B cell (primary cell): Measurements from ENCODE around the gene TRMU. TPM values are rescaled to one million over a fixed set of nuclear protein-coding genes. Genes with fewer than 3 reads are reported as not detected.

ENCODE experiments used
- ATAC-seq: fragments of 200-7000 bp; cut with Tn5 transposase; one replicate; pipeline ENCODE4 v1.10.0; 2021; ENCODE audit warnings: low read depth, mild to moderate bottlenecking, moderate number of reproducible peaks, moderate library complexity
- CTCF ChIA-PET: fragments of 350-600 bp; sonication (Branson Sonifier 250); formaldehyde crosslinking; loops from one replicate; lab custom pipeline; 2021; ENCODE audit warnings: antibody characterized with exemption, inconsistent platforms; lab: Charles Lee
- POLR2A ChIA-PET: fragments of 350-600 bp; sonication (Branson Sonifier 250); formaldehyde crosslinking; loops from one replicate; lab custom pipeline; 2021; ENCODE audit warnings: antibody characterized with exemption; lab: Charles Lee
- DNase-seq: peaks from one replicate; pipeline ENCODE4 v3.0.0; 2013
- H2AFZ ChIP-seq: 2 replicates; pipeline ENCODE4 v1.6.1; 2012; ENCODE audit warnings: mild to moderate bottlenecking, low read depth, low read length; ENCODE audit not compliant: insufficient read depth, poor library complexity, severe bottlenecking
- H3K27ac ChIP-seq, 2 donors: 1 replicate in 1 of 2; 2 replicates in 1 of 2; pipeline ENCODE4 v1.5.1; 2012 to 2013; ENCODE audit warnings: low read length in 2 of 2, mild to moderate bottlenecking in 2 of 2, moderate library complexity in 1 of 2
- H3K27me3 ChIP-seq, 4 experiments: fragments of 200-600 bp in 1 of 4; sonication (generic) in 1 of 4; replicated peaks in 1 of 4; 1 replicate in 2 of 4; 2 replicates in 2 of 4; pipeline versions ENCODE4 v1.6.1 to v1.7.0; 2013 to 2016; ENCODE audit warnings: low read length in 3 of 4, mild to moderate bottlenecking in 2 of 4, mixed read lengths in 1 of 4, moderate library complexity in 1 of 4; ENCODE audit not compliant: insufficient read depth in 4 of 4, control insufficient read depth in 3 of 4; ENCODE audit errors: control extremely low read depth in 1 of 4
- H3K36me3 ChIP-seq, 2 experiments: replicated peaks in 1 of 2; 1 replicate in 1 of 2; 2 replicates in 1 of 2; pipeline versions ENCODE4 v1.6.1 to v1.7.1; 2013; ENCODE audit warnings: low read length in 1 of 2; ENCODE audit not compliant: insufficient read depth in 2 of 2, control insufficient read depth in 1 of 2; ENCODE audit errors: control extremely low read depth in 1 of 2, extremely low read depth in 1 of 2
- H3K4me1 ChIP-seq, 2 donors: fragments of 200-600 bp in 1 of 2; sonication (generic) in 1 of 2; 1 replicate in 1 of 2; 2 replicates in 1 of 2; pipeline versions ENCODE4 v1.5.1 to v1.6.1; 2013 to 2017; ENCODE audit warnings: low read length in 2 of 2; ENCODE audit not compliant: control insufficient read depth in 2 of 2, insufficient read depth in 2 of 2
- H3K4me2 ChIP-seq: replicated peaks from 2 replicates; pipeline ENCODE3; 2012; ENCODE audit warnings: mild to moderate bottlenecking, low read depth, low read length; ENCODE audit not compliant: poor library complexity, severe bottlenecking
- H3K4me3 ChIP-seq, 5 experiments: fragments of 200-600 bp in 1 of 5; sonication (generic) in 1 of 5; 1 replicate in 3 of 5; 2 replicates in 2 of 5; pipeline versions ENCODE4 v1.5.1 to v1.7.0; 2011 to 2016; ENCODE audit warnings: low read length in 4 of 5, mild to moderate bottlenecking in 4 of 5, low read depth in 2 of 5, control low read depth in 1 of 5, moderate library complexity in 1 of 5; ENCODE audit not compliant: insufficient read depth in 1 of 5; ENCODE audit errors: control extremely low read depth in 1 of 5, extremely low read depth in 1 of 5
- H3K79me2 ChIP-seq: fragments of 200-600 bp; sonication (generic); one replicate; pipeline ENCODE4 v1.6.0; 2016; ENCODE audit warnings: low read length; ENCODE audit not compliant: control insufficient read depth, insufficient read depth
- H3K9ac ChIP-seq: fragments of 200-600 bp; sonication (generic); 2 replicates; pipeline ENCODE4 v1.6.1; 2017; ENCODE audit warnings: mild to moderate bottlenecking, low read length, moderate library complexity
- H3K9me3 ChIP-seq, 3 donors: one replicate each; pipeline versions ENCODE4 v1.6.1 to v1.7.1; 2013; ENCODE audit warnings: low read length in 2 of 3; ENCODE audit not compliant: control insufficient read depth in 2 of 3, insufficient read depth in 1 of 3; ENCODE audit errors: control extremely low read depth in 1 of 3
- H4K20me1 ChIP-seq: 2 replicates; pipeline ENCODE4 v1.6.0; 2012; ENCODE audit warnings: mild to moderate bottlenecking, low read length; ENCODE audit not compliant: insufficient read depth, control insufficient read depth, poor library complexity, severe bottlenecking
- H3K27ac Mint-ChIP-seq: one replicate; pipeline ENCODE4 v1.8.0; 2021; ENCODE audit warnings: mixed read lengths
- H3K27me3 Mint-ChIP-seq: one replicate; pipeline ENCODE4 v1.8.0; 2021; ENCODE audit warnings: mixed read lengths
- H3K4me1 Mint-ChIP-seq: one replicate; pipeline ENCODE4 v1.8.0; 2021; ENCODE audit warnings: mixed read lengths
- H3K4me3 Mint-ChIP-seq: one replicate; pipeline ENCODE4 v1.8.0; 2021; ENCODE audit warnings: mixed read lengths
- H3K9me3 Mint-ChIP-seq: one replicate; pipeline ENCODE4 v1.8.0; 2022; ENCODE audit warnings: mixed read lengths; ENCODE audit not compliant: insufficient read depth
- EZH2 ChIP-seq: IDR thresholded peaks from 2 replicates; pipeline ENCODE4 v1.6.1; 2012; ENCODE audit warnings: borderline replicate concordance, low read depth, mild to moderate bottlenecking, moderate library complexity, low read length; ENCODE audit not compliant: insufficient read depth, poor library complexity, severe bottlenecking
- WGBS: methylation state at CpG from one replicate; pipeline ENCODE4 v1.1.5; 2013; ENCODE audit warnings: missing lambda C conversion rate; ENCODE audit not compliant: insufficient coverage; 5-methylcytosine and 5-hydroxymethylcytosine counted together
- intact Hi-C: fragments of 100-400 bp; cut with micrococcal nuclease; formaldehyde crosslinking; loops from one replicate; pipeline ENCODE4 v1.10.0; 2022
- polyA plus RNA-seq: library from polyadenylated mRNA; depleted of rRNA; stranded (reverse); fragments of >200 nt; gene quantifications from 2 replicates; pipeline ENCODE4 v1.2.3, GENCODE V29; 2012
- total RNA-seq, 2 donors: library from RNA; stranded (reverse); fragments of 120-200 nt in 1 of 2; gene quantifications; 1 replicate in 1 of 2; 2 replicates in 1 of 2; pipeline versions ENCODE4 v1.2.3 to v1.2.4, GENCODE V29; 2013 to 2022
- TF ChIP-seq, protein P1 (sequence below): fragments of 200-600 bp; IDR thresholded peaks from one replicate; pipeline ENCODE4 v1.8.0; 2022; ENCODE audit warnings: antibody characterized with exemption, mild to moderate bottlenecking

The TRMU gene
- total and polyA plus RNA-seq, 2 donors (not counting 1 experiment from before 2014, with no cell fraction given) = 51.0 to 76.9 TPM

DNA sequence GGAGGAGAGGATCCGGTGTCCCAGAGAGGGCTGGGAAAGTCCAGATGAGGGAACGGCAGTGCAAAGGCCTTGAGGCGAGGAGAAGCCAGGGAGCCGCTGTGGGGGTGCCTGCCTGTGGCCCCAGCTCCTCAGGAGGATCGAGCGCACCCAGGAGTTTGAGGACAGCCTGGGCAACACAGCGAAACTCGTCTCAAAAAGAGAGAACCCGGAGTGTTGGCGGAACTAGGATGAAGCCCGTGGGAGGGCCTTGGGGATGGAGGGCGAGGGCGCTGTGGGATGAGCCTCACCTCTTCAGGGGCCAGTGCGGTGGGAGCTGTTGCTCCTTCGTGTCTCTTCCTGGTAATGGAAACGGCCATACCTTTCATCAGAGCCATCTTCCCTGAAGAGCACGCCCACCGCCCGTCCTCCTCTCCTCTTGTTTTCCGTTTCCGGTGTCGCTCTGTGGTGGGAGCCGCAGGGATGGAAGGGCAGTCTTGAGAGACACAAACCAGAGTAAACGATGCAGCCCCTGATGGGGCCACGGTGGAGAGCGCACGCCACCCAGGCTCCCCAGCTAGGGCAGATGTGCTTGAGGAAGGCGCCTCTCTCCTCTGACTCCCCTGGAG, 15.7 kb downstream of the TRMU start:
- Histone ChIP-seq H3K27ac (no peak overlapping the region), H4K20me1 (peaks cover 58% of the 10 kb centered on the region), H3K4me1 (peaks cover 0 to 22% of the 10 kb centered on the region in 2 donors), H2AFZ (no peak overlapping the region), H3K79me2 (peaks cover 9% of the 10 kb centered on the region), H3K9me3 (no peaks in the 10 kb centered on the region), H3K27me3 (no peaks in the 10 kb centered on the region), H3K4me2 (no peak overlapping the region), H3K36me3 (peaks cover 5 to 94% of the 10 kb centered on the region in 2 experiments), H3K9ac (no peak overlapping the region), H3K4me3 (no peak overlapping the region)
- intact Hi-C loops = loop anchor here (10.0 kb wide), 1 partner anchor 334 kb away; no protein-coding TSS in a partner anchor
- H3K9me3 Mint-ChIP-seq = no peaks in the 10 kb centered on the region
- CTCF ChIA-PET = interaction anchor here (1.2 to 3.0 kb wide), 2 partner anchors 17 to 234 kb away, joined by 3 to 7 read pairs; no protein-coding TSS in a partner anchor
- 99% methylated on average over 27 of the region's 28 CpGs for WGBS
- POLR2A ChIA-PET = no interaction called here
- TF ChIP-seq EZH2 = no peak
- TF ChIP-seq, protein P1, sequence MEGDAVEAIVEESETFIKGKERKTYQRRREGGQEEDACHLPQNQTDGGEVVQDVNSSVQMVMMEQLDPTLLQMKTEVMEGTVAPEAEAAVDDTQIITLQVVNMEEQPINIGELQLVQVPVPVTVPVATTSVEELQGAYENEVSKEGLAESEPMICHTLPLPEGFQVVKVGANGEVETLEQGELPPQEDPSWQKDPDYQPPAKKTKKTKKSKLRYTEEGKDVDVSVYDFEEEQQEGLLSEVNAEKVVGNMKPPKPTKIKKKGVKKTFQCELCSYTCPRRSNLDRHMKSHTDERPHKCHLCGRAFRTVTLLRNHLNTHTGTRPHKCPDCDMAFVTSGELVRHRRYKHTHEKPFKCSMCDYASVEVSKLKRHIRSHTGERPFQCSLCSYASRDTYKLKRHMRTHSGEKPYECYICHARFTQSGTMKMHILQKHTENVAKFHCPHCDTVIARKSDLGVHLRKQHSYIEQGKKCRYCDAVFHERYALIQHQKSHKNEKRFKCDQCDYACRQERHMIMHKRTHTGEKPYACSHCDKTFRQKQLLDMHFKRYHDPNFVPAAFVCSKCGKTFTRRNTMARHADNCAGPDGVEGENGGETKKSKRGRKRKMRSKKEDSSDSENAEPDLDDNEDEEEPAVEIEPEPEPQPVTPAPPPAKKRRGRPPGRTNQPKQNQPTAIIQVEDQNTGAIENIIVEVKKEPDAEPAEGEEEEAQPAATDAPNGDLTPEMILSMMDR = no peak
- no peak overlapping the region for H3K4me3 Mint-ChIP-seq
- H3K27ac Mint-ChIP-seq = no peak overlapping the region
- ATAC-seq (no peak), DNase-seq (no peak)
- peaks cover 13% of the 10 kb centered on the region for H3K4me1 Mint-ChIP-seq
- no peaks in the 10 kb centered on the region for H3K27me3 Mint-ChIP-seq

DNA sequence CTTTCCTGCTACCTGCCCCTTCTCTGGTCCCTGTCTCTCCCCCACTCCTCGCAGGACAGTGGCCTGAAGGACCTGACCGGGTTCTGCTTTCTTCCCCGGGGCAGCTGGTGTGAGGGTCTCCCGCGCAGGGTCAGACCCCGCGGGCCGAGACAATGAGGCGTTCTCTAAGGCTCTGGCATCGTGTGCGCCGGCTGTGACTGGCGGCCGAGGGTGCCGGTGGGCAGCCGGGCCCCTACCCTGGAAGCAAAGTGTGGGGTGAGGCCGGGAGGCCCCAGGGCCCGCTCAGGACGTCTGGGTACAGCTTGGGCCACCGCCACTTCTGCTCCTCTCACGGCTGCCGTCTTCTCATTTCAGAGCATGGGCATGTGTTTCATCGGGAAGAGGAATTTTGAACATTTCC, 16.3 kb downstream of the TRMU start:
- H3K27ac ChIP-seq = no peak overlapping the region
- H3K4me1 ChIP-seq = peaks cover 0 to 27% of the 10 kb centered on the region in 2 donors
- ChIA-PET POLR2A (no interaction called here), CTCF (interaction anchor here (1.2 to 7.6 kb wide), 3 partner anchors 14 to 235 kb away, joined by 3 to 56 read pairs (median 3); no protein-coding TSS in a partner anchor)
- intact Hi-C loops = loop anchor here (10.0 kb wide), 1 partner anchor 333 kb away; no protein-coding TSS in a partner anchor
- 97% methylated on average over 22 of the region's 23 CpGs for WGBS
- no peak overlapping the region for H3K9ac ChIP-seq
- ATAC-seq (no peak), DNase-seq (no peak)
- no peaks in the 10 kb centered on the region for H3K9me3 ChIP-seq
- peaks cover 13% of the 10 kb centered on the region for H3K4me1 Mint-ChIP-seq
- peaks cover 62% of the 10 kb centered on the region for H4K20me1 ChIP-seq
- no peaks in the 10 kb centered on the region for H3K27me3 ChIP-seq
- no peaks in the 10 kb centered on the region for H3K27me3 Mint-ChIP-seq
- no peak overlapping the region for H3K4me3 ChIP-seq
- no peaks in the 10 kb centered on the region for H3K9me3 Mint-ChIP-seq
- TF ChIP-seq, protein P1 = no peak
- no peak for TF ChIP-seq EZH2
- H3K4me2 ChIP-seq = no peak overlapping the region
- H3K27ac Mint-ChIP-seq = no peak overlapping the region
- H3K79me2 ChIP-seq = peaks cover 9% of the 10 kb centered on the region
- H2AFZ ChIP-seq = no peak overlapping the region
- no peak overlapping the region for H3K4me3 Mint-ChIP-seq
- peaks cover 5 to 94% of the 10 kb centered on the region in 2 experiments for H3K36me3 ChIP-seq
